HL-60 (cell line): ENCODE results near the gene PTPRD.

Experiments
- CTCF ChIP-seq: IDR thresholded peaks from one replicate; pipeline ENCODE4 v1.5.1; 2011; ENCODE audit warnings: low read length, control low read depth, inconsistent platforms; ENCODE audit not compliant: insufficient read depth
- GABPA ChIP-seq: IDR thresholded peaks from 2 replicates; pipeline ENCODE4 v1.6.1; 2012; ENCODE audit warnings: low read depth
- POLR2AphosphoS5 ChIP-seq: IDR thresholded peaks from 2 replicates; pipeline ENCODE4 v1.6.1; 2012; ENCODE audit warnings: low read depth
- REST ChIP-seq: IDR thresholded peaks from 2 replicates; pipeline ENCODE4 v1.6.1; 2012; ENCODE audit warnings: low read depth; ENCODE audit not compliant: insufficient replicate concordance

GRCh38 chr9:10036095-10036494 lies 576.7 kb downstream of the PTPRD start:
- TF ChIP-seq CTCF (no peak), REST (no peak), POLR2AphosphoS5 (no peak), GABPA (no peak)
